Kidney (tissue), 14 donors: Measurements from ENCODE around the gene VAPA. TPM values are rescaled to one million over a fixed set of nuclear protein-coding genes. Genes with fewer than 3 reads are reported as not detected.

Experiments
- DNase-seq, 5 donors: peaks; one replicate each; pipeline ENCODE4 v3.0.0-alpha.2; 2013 to 2020
- FAIRE-seq: peaks from 2 replicates; lab custom pipeline; 2012; peaks lifted over from hg19 to GRCh38; lab: Jason Lieb, UNC
- H3K27ac ChIP-seq, 2 donors: one replicate each; pipeline ENCODE4 v1.7.0; 2013; ENCODE audit warnings: low read depth in 2 of 2, low read length in 2 of 2, inconsistent platforms in 1 of 2
- H3K27me3 ChIP-seq: one replicate; pipeline ENCODE4 v1.7.1; 2013; ENCODE audit warnings: low read length, inconsistent platforms; ENCODE audit not compliant: control insufficient read depth, insufficient read depth
- H3K36me3 ChIP-seq, 3 donors: one replicate each; pipeline versions ENCODE4 v1.7.0 to v1.7.1; 2013; ENCODE audit warnings: low read length in 3 of 3, control low read depth in 1 of 3, inconsistent platforms in 1 of 3; ENCODE audit not compliant: insufficient read depth in 3 of 3, control insufficient read depth in 2 of 3
- H3K4me1 ChIP-seq, 3 donors: one replicate each; pipeline versions ENCODE4 v1.7.0 to v1.7.1; 2013; ENCODE audit warnings: low read length in 3 of 3, inconsistent platforms in 1 of 3, low read depth in 1 of 3; ENCODE audit not compliant: control insufficient read depth in 2 of 3, insufficient read depth in 2 of 3
- H3K4me3 ChIP-seq, 3 donors: one replicate each; pipeline versions ENCODE4 v1.7.0 to v1.8.1; 2013; ENCODE audit warnings: low read length in 3 of 3, control low read depth in 1 of 3, inconsistent platforms in 1 of 3
- H3K9ac ChIP-seq, 3 donors: one replicate each; pipeline versions ENCODE4 v1.7.0 to v1.7.1; 2013; ENCODE audit warnings: low read length in 3 of 3, control low read depth in 1 of 3, inconsistent platforms in 1 of 3
- H3K9me3 ChIP-seq, 3 donors: one replicate each; pipeline versions ENCODE4 v1.7.0 to v1.7.1; 2013; ENCODE audit warnings: low read length in 3 of 3, control low read depth in 1 of 3, inconsistent platforms in 1 of 3; ENCODE audit not compliant: control insufficient read depth in 2 of 3, insufficient read depth in 1 of 3
- CTCF ChIP-seq: IDR thresholded peaks from 3 replicates; pipeline ENCODE4 v1.5.1; 2012; ENCODE audit warnings: mild to moderate bottlenecking, moderate library complexity, borderline replicate concordance; ENCODE audit not compliant: insufficient read depth; ENCODE audit errors: extremely low read depth
- intact Hi-C: fragments of 100-400 bp; cut with DNase I; formaldehyde crosslinking; loops from one replicate; pipeline ENCODE4 v1.11.1; 2022
- polyA plus RNA-seq: library from polyadenylated mRNA; stranded (reverse); fragments of 350-450 nt; fragmentation: Illumina TruSeq; extraction: RNeasy Lipid Tissue Mini Kit (QIAGEN cat#74804); gene quantifications from one replicate; pipeline ENCODE4 v1.2.3, GENCODE V29; 2014; ENCODE audit warnings: low read depth, low replicate concordance; ENCODE audit not compliant: insufficient read depth
- total RNA-seq: library from RNA; stranded (reverse); fragmentation: NEBNext Ultra II Directional; extraction: Animal tissue kit (Norgen Biotek cat#: 25700); gene quantifications from one replicate; pipeline ENCODE4 v1.2.1, GENCODE V29; 2021
- donor health status: control.
- donor health status: control.
- donor health status: control.
- donor health status: control.
- donor health status: control.
- donor health status: DM: yes; HTN: yes; CAD: no.
- donor health status: Normal renal cell carcinoma (clear cell type).

Gene VAPA
- total and polyA plus RNA-seq, 2 donors from 2014 or later = 171 to 185 TPM

- TF ChIP-seq CTCF = no peak
- Histone ChIP-seq H3K9me3 (no peaks in the 10 kb centered on the region), H3K4me3 (no peak overlapping the region), H3K27ac (no peak overlapping the region), H3K27me3 (no peaks in the 10 kb centered on the region), H3K4me1 (no peaks in the 10 kb centered on the region), H3K9ac (no peak overlapping the region), H3K36me3 (peaks cover 6 to 27% (median 9%) of the 10 kb centered on the region in 3 donors)
- no peak for DNase-seq
- no peak for FAIRE-seq
- intact Hi-C loops = no loop called here
Observed at GRCh38 chr18:9949315-9949714, 35.5 kb downstream of the VAPA start.

- H3K4me1 ChIP-seq = no peaks in the 10 kb centered on the region
- H3K36me3 ChIP-seq = peaks cover 6 to 25% (median 8%) of the 10 kb centered on the region in 3 donors
- H3K27ac ChIP-seq = no peak overlapping the region
- H3K9me3 ChIP-seq = no peaks in the 10 kb centered on the region
- H3K27me3 ChIP-seq = no peaks in the 10 kb centered on the region
- H3K4me3 ChIP-seq = no peak overlapping the region
- DNase-seq (no peak), FAIRE-seq (no peak)
- no peak overlapping the region for H3K9ac ChIP-seq
- no peak for TF ChIP-seq CTCF
- intact Hi-C loops = no loop called here
Observed at GRCh38 chr18:9949861-9950260, 36.0 kb downstream of the VAPA start.

GRCh38 chr18:9950289-9951016, 36.6 kb downstream of the VAPA start:
- no peaks in the 10 kb centered on the region for H3K9me3 ChIP-seq
- no peak overlapping the region for H3K27ac ChIP-seq
- H3K27me3 ChIP-seq = no peaks in the 10 kb centered on the region
- FAIRE-seq (peak; percentile 13), DNase-seq (no peak)
- H3K4me3 ChIP-seq = no peak overlapping the region
- peak overlapping the region in 1 of 3 donors; percentile 10 for H3K9ac ChIP-seq
- no peaks in the 10 kb centered on the region for H3K4me1 ChIP-seq
- intact Hi-C loops = no loop called here
- H3K36me3 ChIP-seq = peaks cover 5 to 28% (median 6%) of the 10 kb centered on the region in 3 donors
- no peak for TF ChIP-seq CTCF
